Upper lobe of right lung (tissue), 1 donor: ENCODE measurements around the gene ARSH. TPM values are rescaled to one million over a fixed set of nuclear protein-coding genes. Genes with fewer than 3 reads are reported as not detected.
"Not testable (repeated sequence)": the region's sequence is repeated elsewhere in the genome, so short reads cannot be mapped to it uniquely, and the experiment has no call there.

Experiments used
- ATAC-seq: fragments of 200-7000 bp; cut with Tn5 transposase; one replicate; pipeline ENCODE4 v1.9.1; 2020; ENCODE audit warnings: mild to moderate bottlenecking, moderate library complexity
- DNase-seq: peaks from one replicate; pipeline ENCODE4 v3.0.0-alpha.2; 2020
- H3K27ac ChIP-seq: fragments of 200-600 bp; one replicate; pipeline ENCODE4 v1.8.0; 2022
- H3K27me3 ChIP-seq: fragments of 200-600 bp; one replicate; pipeline ENCODE4 v1.8.0; 2022; ENCODE audit warnings: mild to moderate bottlenecking
- H3K36me3 ChIP-seq: fragments of 200-600 bp; one replicate; pipeline ENCODE4 v1.8.0; 2022
- H3K4me1 ChIP-seq: fragments of 200-600 bp; one replicate; pipeline ENCODE4 v1.8.0; 2022
- H3K4me3 ChIP-seq: fragments of 200-600 bp; one replicate; pipeline ENCODE4 v1.8.0; 2022; ENCODE audit warnings: mild to moderate bottlenecking
- H3K9me3 ChIP-seq: fragments of 200-600 bp; one replicate; pipeline ENCODE4 v1.8.0; 2022
- CTCF ChIP-seq: fragments of 200-600 bp; IDR thresholded peaks from one replicate; pipeline ENCODE4 v1.8.0; 2022; ENCODE audit warnings: antibody characterized with exemption
- intact Hi-C: fragments of 100-400 bp; cut with DNase I; formaldehyde crosslinking; loops from one replicate; pipeline ENCODE4 v1.11.0; 2022
- total RNA-seq: library from RNA; stranded (reverse); fragmentation: NEBNext Ultra II Directional; extraction: Animal tissue kit (Norgen Biotek cat#: 25700); gene quantifications from one replicate; pipeline ENCODE4 v1.2.1, GENCODE V29; 2021
- donor health status: DM: no; HTN: yes; CAD: no; lungs with severe emphysema.

ARSH gene
- total RNA-seq, 1 donor from 2014 or later: not detected

- Histone ChIP-seq H3K27me3 (no peaks in the 10 kb centered on the region), H3K4me3 (no peak overlapping the region), H3K36me3 (no peaks in the 10 kb centered on the region), H3K9me3 (no peaks in the 10 kb centered on the region), H3K27ac (no peak overlapping the region), H3K4me1 (no peaks in the 10 kb centered on the region)
- intact Hi-C loops: no loop called here
- no peak for TF ChIP-seq CTCF
- ATAC-seq: no peak
- DNase-seq: no peak
Observed at GRCh38 chrX:2972391-2972790, 34.0 kb upstream of the ARSH start.

- Histone ChIP-seq H3K36me3 (no peaks in the 10 kb centered on the region), H3K4me3 (no peak overlapping the region), H3K27me3 (no peaks in the 10 kb centered on the region), H3K27ac (no peak overlapping the region), H3K9me3 (no peaks in the 10 kb centered on the region), H3K4me1 (no peaks in the 10 kb centered on the region)
- intact Hi-C loops: no loop called here
- ATAC-seq (no peak), DNase-seq (no peak)
- no peak for TF ChIP-seq CTCF
Observed at GRCh38 chrX:2974961-2975360, 31.4 kb upstream of the ARSH start.

DNA sequence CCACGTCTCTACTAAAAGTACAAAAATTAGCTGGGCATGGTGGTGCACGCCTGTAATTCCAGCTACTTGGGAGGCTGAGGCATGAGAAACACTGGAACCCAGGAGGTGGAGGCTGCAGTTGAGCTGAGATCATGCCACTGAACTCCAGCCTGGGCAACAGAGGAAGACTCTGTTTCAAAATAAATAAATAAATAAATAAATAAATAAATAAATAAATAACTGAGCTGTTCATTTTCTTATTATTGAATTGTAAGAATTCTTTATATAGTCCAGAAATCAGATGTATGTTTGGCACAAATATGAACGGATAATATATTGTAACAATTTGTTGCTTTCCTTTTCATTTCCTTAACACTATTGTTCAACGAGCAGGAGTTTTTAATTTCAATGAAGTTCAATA, 27.7 kb upstream of the ARSH start:
- not testable (repeated sequence) for DNase-seq

DNA sequence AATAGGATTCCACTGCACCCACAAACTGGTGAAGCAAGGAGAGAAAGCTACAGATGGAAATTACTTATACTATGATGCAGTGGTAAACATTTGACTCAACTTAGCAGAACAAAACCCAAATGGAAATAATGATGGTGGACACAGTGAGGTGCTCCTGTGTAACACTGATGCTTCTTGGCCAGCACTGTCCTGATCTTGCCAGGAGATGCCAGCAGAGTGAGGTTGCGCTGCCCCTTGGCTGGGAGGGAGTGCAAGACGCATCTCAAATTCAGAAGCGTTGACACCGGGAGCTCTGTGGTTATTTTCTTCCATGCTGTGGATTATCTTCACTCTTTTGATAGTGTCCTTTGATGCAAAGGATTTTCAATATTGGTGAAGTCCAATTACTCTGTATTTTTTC, 22.0 kb upstream of the ARSH start:
- H3K9me3 ChIP-seq: no peaks in the 10 kb centered on the region
- no peak overlapping the region for H3K4me3 ChIP-seq
- H3K27me3 ChIP-seq: no peaks in the 10 kb centered on the region
- DNase-seq (no peak), ATAC-seq (no peak)
- no peaks in the 10 kb centered on the region for H3K4me1 ChIP-seq
- TF ChIP-seq CTCF: no peak
- H3K36me3 ChIP-seq: no peaks in the 10 kb centered on the region
- H3K27ac ChIP-seq: no peak overlapping the region
- intact Hi-C loops: no loop called here

More for the DNA sequence above, 27.7 kb upstream of the ARSH start:
- H3K4me3 ChIP-seq, H3K27me3 ChIP-seq, H3K4me1 ChIP-seq, H3K36me3 ChIP-seq, H3K9me3 ChIP-seq, intact Hi-C loops, H3K27ac ChIP-seq, ATAC-seq: not testable (repeated sequence)

GRCh38 chrX:2989565-2989964, 16.8 kb upstream of the ARSH start:
- H3K27ac ChIP-seq: no peak overlapping the region
- DNase-seq (no peak), ATAC-seq (no peak)
- H3K4me1 ChIP-seq: no peaks in the 10 kb centered on the region
- intact Hi-C loops: no loop called here
- no peak overlapping the region for H3K4me3 ChIP-seq
- H3K36me3 ChIP-seq: no peaks in the 10 kb centered on the region
- TF ChIP-seq CTCF: no peak
- H3K9me3 ChIP-seq: no peaks in the 10 kb centered on the region
- no peaks in the 10 kb centered on the region for H3K27me3 ChIP-seq

DNA sequence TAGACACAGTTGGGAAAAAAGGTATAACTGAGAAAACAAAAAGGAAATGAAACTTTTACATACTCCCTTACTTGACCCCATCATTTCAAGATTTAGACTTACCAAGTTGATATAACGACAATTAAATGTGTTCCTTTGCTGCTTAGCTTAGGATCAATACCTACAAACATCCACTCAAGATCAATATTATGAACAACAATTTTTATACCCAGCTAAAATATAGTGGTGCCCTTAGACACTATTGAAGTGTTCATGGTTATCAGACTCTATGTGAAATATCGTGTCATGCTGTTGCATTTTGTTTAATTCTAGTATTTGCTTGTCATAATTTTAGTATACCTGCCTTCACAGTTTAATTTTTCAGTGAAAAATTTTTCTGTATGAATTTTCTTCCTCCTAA, 4.2 kb downstream of the ARSH start:
- no peaks in the 10 kb centered on the region for H3K36me3 ChIP-seq
- DNase-seq (no peak), ATAC-seq (no peak)

More for the DNA sequence above, 4.2 kb downstream of the ARSH start:
- Histone ChIP-seq H3K27me3 (no peaks in the 10 kb centered on the region), H3K4me3 (no peak overlapping the region), H3K27ac (no peak overlapping the region), H3K4me1 (no peaks in the 10 kb centered on the region), H3K9me3 (no peaks in the 10 kb centered on the region)
- TF ChIP-seq CTCF: no peak
- intact Hi-C loops: no loop called here
